Measurements from ENCODE around the gene PHLDA2. TPM values are rescaled to one million over a fixed set of nuclear protein-coding genes. Genes with fewer than 3 reads are reported as not detected.
A peak's percentile ranks its signal among the peaks of the same experiment; 100 is the strongest.
"Not testable (repeated sequence)": the region's sequence is repeated elsewhere in the genome, so short reads cannot be mapped to it uniquely, and the experiment has no call there.

PHLDA2 gene
- total and polyA plus RNA-seq, 5 donors from 2014 or later = 1.1 to 3.4 (median 1.3) TPM

- H3K4me3 ChIP-seq (ENCODE audit: low read depth, low read length) = not testable (repeated sequence)
- peak overlapping the region; percentile 69 to 83 (median 76) for H3K4me3 Mint-ChIP-seq
Observed at GRCh38 chr11:2937641-2938457, 8.6 kb upstream of the PHLDA2 start.

GRCh38 chr11:2934611-2935239 lies 5.5 kb upstream of the PHLDA2 start:
- Mint-ChIP-seq H3K27ac (no peak overlapping the region), H3K9me3 (peaks cover 0 to 28% (median 12%) of the 10 kb centered on the region in 7 donors), H3K27me3 (peaks cover 14% of the 10 kb centered on the region), H3K4me1 (peaks cover 0 to 22% (median 4%) of the 10 kb centered on the region in 4 donors), H3K4me3 (peak overlapping the region in 1 of 4 donors; percentile 47), H3K36me3 (peaks cover 4% of the 10 kb centered on the region)
- Histone ChIP-seq H3K27ac (ENCODE audit: insufficient read depth, low read length, poor library complexity, severe bottlenecking) (no peak overlapping the region), H3K4me1 (ENCODE audit: control insufficient read depth, insufficient read depth, low read length, poor library complexity, severe bottlenecking) (peaks cover 20% of the 10 kb centered on the region), H3K9me3 (ENCODE audit: control insufficient read depth in 2 of 2, low read length in 2 of 2) (peaks cover 11 to 19% of the 10 kb centered on the region in 2 experiments), H3K4me3 (ENCODE audit: low read depth, low read length) (no peak overlapping the region), H3K27me3 (ENCODE audit: control insufficient read depth, insufficient read depth, low read length) (no peaks in the 10 kb centered on the region), H3K36me3 (ENCODE audit: control insufficient read depth, insufficient read depth, low read length) (no peaks in the 10 kb centered on the region)
- ATAC-seq (ENCODE audit: low read depth in 2 of 2) (no peak), DNase-seq (no peak)

More at GRCh38 chr11:2937641-2938457, 8.6 kb upstream of the PHLDA2 start:
- H3K27me3 ChIP-seq (ENCODE audit: control insufficient read depth, insufficient read depth, low read length); H3K27ac ChIP-seq (ENCODE audit: insufficient read depth, low read length, poor library complexity, severe bottlenecking); ATAC-seq (ENCODE audit: low read depth in 2 of 2); H3K36me3 ChIP-seq (ENCODE audit: control insufficient read depth, insufficient read depth, low read length); H3K36me3 Mint-ChIP-seq: not testable (repeated sequence)
- H3K4me1 Mint-ChIP-seq = peaks cover 0 to 26% (median 5%) of the 10 kb centered on the region in 4 donors
- H3K27me3 Mint-ChIP-seq = peaks cover 13% of the 10 kb centered on the region
- Histone ChIP-seq H3K4me1 (ENCODE audit: control insufficient read depth, insufficient read depth, low read length, poor library complexity, severe bottlenecking) (peaks cover 11% of the 10 kb centered on the region), H3K9me3 (ENCODE audit: control insufficient read depth in 2 of 2, low read length in 2 of 2) (peaks cover 11 to 19% of the 10 kb centered on the region in 2 experiments)
- H3K9me3 Mint-ChIP-seq = peaks cover 0 to 28% (median 12%) of the 10 kb centered on the region in 7 donors
- H3K27ac Mint-ChIP-seq = peak overlapping the region in 2 of 3 donors; percentile 74 to 82
- DNase-seq = peak in 1 of 3 donors; percentile 27

DNA sequence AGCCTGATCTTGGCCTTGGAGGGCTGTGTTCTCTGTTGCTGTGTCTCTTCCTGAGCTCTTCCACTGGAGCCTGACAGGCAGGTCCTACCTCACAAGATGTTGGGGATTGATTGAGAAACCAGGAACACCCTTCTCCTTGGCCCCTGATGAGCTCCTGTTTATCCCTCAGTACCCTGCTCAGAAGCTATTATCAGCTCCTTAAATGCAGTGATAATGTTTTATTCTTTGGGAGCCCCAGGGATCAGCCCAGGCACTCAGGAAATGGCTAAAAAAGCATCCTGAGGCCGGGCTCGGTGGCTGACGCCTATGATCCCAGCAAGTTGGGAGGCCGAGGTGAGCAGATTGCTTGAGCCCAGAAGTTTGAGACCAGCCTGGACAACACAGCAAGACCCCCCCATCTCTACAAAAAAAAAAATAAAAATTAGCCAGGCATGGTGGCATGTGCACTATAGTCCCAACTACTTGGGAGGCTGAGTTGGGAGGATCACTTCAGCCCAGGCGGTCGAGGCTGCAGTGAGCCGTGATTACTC lies 4.9 kb upstream of the PHLDA2 start:
- Histone ChIP-seq H3K36me3 (ENCODE audit: control insufficient read depth, insufficient read depth, low read length) (no peaks in the 10 kb centered on the region), H3K27me3 (ENCODE audit: control insufficient read depth, insufficient read depth, low read length) (no peaks in the 10 kb centered on the region), H3K4me3 (ENCODE audit: low read depth, low read length) (no peak overlapping the region), H3K4me1 (ENCODE audit: control insufficient read depth, insufficient read depth, low read length, poor library complexity, severe bottlenecking) (peaks cover 25% of the 10 kb centered on the region), H3K27ac (ENCODE audit: insufficient read depth, low read length, poor library complexity, severe bottlenecking) (peak overlapping the region; percentile 41), H3K9me3 (ENCODE audit: control insufficient read depth in 2 of 2, low read length in 2 of 2) (peaks cover 11 to 17% of the 10 kb centered on the region in 2 experiments)
- Mint-ChIP-seq H3K36me3 (peaks cover 4% of the 10 kb centered on the region), H3K4me3 (no peak overlapping the region), H3K9me3 (peaks cover 0 to 22% (median 11%) of the 10 kb centered on the region in 7 donors), H3K27me3 (peaks cover 14% of the 10 kb centered on the region), H3K4me1 (peaks cover 0 to 20% (median 3%) of the 10 kb centered on the region in 4 donors), H3K27ac (peak overlapping the region in 2 of 3 donors; percentile 55 to 56)
- DNase-seq (no peak), ATAC-seq (ENCODE audit: low read depth in 2 of 2) (no peak)

DNA sequence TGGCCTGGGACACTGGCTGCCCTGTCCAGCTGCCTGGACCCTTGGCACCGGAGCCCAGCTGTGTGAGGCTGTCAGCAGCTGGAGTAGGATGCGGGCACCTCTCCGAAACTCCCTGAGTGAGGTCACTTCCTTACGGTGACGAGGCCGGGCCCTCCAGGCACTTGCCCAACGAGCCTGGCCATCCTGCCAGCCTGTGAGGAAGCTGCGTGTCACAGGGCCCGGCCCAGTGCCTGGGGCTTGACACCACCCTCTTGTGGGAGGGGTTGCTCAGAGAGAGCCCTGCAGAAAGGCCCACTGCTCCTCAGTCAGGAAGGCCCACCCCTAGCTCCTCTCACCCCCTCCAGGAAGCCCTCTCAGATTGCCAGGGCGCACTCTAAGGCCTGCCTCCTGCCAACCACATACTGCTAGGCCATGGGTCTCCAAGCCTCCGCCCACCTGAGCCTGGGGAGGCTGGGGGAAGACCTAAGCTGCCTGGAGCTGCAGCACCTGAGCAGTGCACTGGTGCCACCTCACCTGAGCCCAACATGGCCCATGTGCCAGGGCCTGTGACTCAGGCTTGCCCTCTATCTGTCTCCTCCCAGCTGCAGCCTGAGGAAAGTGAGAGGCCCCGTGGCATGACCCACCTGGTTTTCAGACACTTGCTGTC lies 4.3 kb upstream of the PHLDA2 start:
- DNase-seq = peak; percentile 19 to 89 (median 49)
- H3K4me3 ChIP-seq (ENCODE audit: low read depth, low read length) = no peak overlapping the region
- peaks cover 7 to 11% of the 10 kb centered on the region in 2 experiments for H3K9me3 ChIP-seq (ENCODE audit: control insufficient read depth in 2 of 2, low read length in 2 of 2)
- H3K9me3 Mint-ChIP-seq = peaks cover 0 to 17% (median 8%) of the 10 kb centered on the region in 7 donors
- H3K4me3 Mint-ChIP-seq = peak overlapping the region in 1 of 4 donors; percentile 51
- no peaks in the 10 kb centered on the region for H3K27me3 ChIP-seq (ENCODE audit: control insufficient read depth, insufficient read depth, low read length)
- H3K4me1 ChIP-seq (ENCODE audit: control insufficient read depth, insufficient read depth, low read length, poor library complexity, severe bottlenecking) = peaks cover 31% of the 10 kb centered on the region
- peak overlapping the region; percentile 41 for H3K27ac ChIP-seq (ENCODE audit: insufficient read depth, low read length, poor library complexity, severe bottlenecking)
- peak; percentile 60 to 63 for ATAC-seq (ENCODE audit: low read depth in 2 of 2)
- no peaks in the 10 kb centered on the region for H3K36me3 ChIP-seq (ENCODE audit: control insufficient read depth, insufficient read depth, low read length)
- H3K27me3 Mint-ChIP-seq = peaks cover 17% of the 10 kb centered on the region
- H3K36me3 Mint-ChIP-seq = peaks cover 1% of the 10 kb centered on the region
- peak overlapping the region; percentile 55 to 79 (median 56) for H3K27ac Mint-ChIP-seq
- peaks cover 0 to 22% (median 3%) of the 10 kb centered on the region in 4 donors for H3K4me1 Mint-ChIP-seq

GRCh38 chr11:2932850-2933251 lies 3.6 kb upstream of the PHLDA2 start:
- H3K27ac ChIP-seq (ENCODE audit: insufficient read depth, low read length, poor library complexity, severe bottlenecking) = peak overlapping the region; percentile 41
- H3K36me3 ChIP-seq (ENCODE audit: control insufficient read depth, insufficient read depth, low read length) = no peaks in the 10 kb centered on the region
- H3K4me1 ChIP-seq (ENCODE audit: control insufficient read depth, insufficient read depth, low read length, poor library complexity, severe bottlenecking) = peaks cover 38% of the 10 kb centered on the region
- H3K27me3 ChIP-seq (ENCODE audit: control insufficient read depth, insufficient read depth, low read length) = no peaks in the 10 kb centered on the region
- ATAC-seq (ENCODE audit: low read depth in 2 of 2) = no peak
- no peak for DNase-seq
- Mint-ChIP-seq H3K4me3 (no peak overlapping the region), H3K27me3 (peaks cover 23% of the 10 kb centered on the region), H3K27ac (peak overlapping the region in 2 of 3 donors; percentile 38 to 55), H3K4me1 (peaks cover 0 to 28% (median 5%) of the 10 kb centered on the region in 4 donors), H3K9me3 (peaks cover 0 to 10% (median 6%) of the 10 kb centered on the region in 7 donors), H3K36me3 (no peaks in the 10 kb centered on the region)
- H3K9me3 ChIP-seq (ENCODE audit: control insufficient read depth in 2 of 2, low read length in 2 of 2) = peaks cover 4 to 6% of the 10 kb centered on the region in 2 experiments
- no peak overlapping the region for H3K4me3 ChIP-seq (ENCODE audit: low read depth, low read length)

DNA sequence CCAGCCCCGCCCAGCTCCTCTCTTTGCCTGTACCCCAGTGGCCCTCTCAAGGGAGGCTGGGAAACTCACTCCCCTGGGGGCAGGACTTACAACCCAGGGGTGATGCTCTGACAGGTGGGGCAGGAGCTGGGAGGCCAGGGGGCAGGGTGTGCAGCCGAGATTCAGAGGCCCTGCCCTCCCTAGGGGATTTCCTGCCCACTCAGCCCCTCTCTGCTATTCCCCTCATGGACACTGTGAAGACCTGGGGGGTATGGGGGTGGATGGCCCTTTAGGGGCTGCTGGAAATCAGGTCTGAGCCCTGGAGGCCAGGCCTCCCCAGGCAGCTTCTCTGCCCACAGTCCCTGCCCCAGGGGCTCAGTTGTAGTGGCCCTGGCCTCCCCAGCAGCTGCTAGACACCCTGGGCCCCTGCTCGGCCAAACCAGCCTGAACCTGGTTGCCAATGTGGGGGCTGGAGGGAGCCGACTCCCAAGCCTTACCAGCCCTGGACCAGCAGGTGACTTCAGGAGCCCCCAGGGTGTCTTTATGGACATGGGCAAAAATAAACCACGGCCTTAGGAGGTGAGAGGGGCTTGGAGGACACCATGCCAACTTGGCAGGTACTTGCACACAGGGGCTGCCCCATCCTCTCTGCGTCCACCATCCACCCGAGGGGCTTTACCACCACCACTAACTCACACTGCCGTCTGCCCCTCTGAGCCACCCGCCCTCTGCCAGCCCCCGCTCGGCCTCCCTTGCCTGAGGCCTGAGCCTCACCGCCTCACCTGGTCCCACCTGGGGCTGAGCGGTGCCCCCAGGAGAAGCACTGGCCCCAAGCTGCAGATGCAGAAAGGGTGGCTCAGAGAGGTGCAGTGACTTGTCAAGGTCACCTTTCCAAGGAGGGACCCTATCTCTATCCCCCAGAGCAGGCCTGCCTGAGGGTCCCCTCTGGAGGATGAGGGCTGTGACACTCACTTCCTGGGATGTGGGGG lies 2.8 kb upstream of the PHLDA2 start:
- ATAC-seq (ENCODE audit: low read depth in 2 of 2) = no peak

More for the DNA sequence above, 2.8 kb upstream of the PHLDA2 start:
- DNase-seq = no peak
- Histone ChIP-seq H3K36me3 (ENCODE audit: control insufficient read depth, insufficient read depth, low read length) (no peaks in the 10 kb centered on the region), H3K27ac (ENCODE audit: insufficient read depth, low read length, poor library complexity, severe bottlenecking) (no peak overlapping the region), H3K9me3 (ENCODE audit: control insufficient read depth in 2 of 2, low read length in 2 of 2) (no peaks in the 10 kb centered on the region), H3K4me3 (ENCODE audit: low read depth, low read length) (no peak overlapping the region), H3K27me3 (ENCODE audit: control insufficient read depth, insufficient read depth, low read length) (no peaks in the 10 kb centered on the region), H3K4me1 (ENCODE audit: control insufficient read depth, insufficient read depth, low read length, poor library complexity, severe bottlenecking) (peaks cover 40% of the 10 kb centered on the region)
- H3K27me3 Mint-ChIP-seq = peaks cover 23% of the 10 kb centered on the region
- no peaks in the 10 kb centered on the region for H3K36me3 Mint-ChIP-seq
- peak overlapping the region in 1 of 4 donors; percentile 61 for H3K4me3 Mint-ChIP-seq
- peaks cover 0 to 31% (median 5%) of the 10 kb centered on the region in 4 donors for H3K4me1 Mint-ChIP-seq
- peaks cover 0 to 5% (median 1%) of the 10 kb centered on the region in 7 donors for H3K9me3 Mint-ChIP-seq
- peak overlapping the region in 2 of 3 donors; percentile 38 to 52 for H3K27ac Mint-ChIP-seq
